Subcutaneous abdominal adipose tissue (tissue), 5 donors: ENCODE data around the gene NUP93.

Source experiments
- H3K27ac ChIP-seq: one replicate; pipeline ENCODE4 v1.7.0; 2013; ENCODE audit warnings: low read depth, mild to moderate bottlenecking, inconsistent platforms, low read length, moderate library complexity
- H3K27me3 ChIP-seq, 5 donors: one replicate each; pipeline ENCODE4 v1.7.0; 2013; ENCODE audit warnings: low read length in 5 of 5, inconsistent platforms in 1 of 5; ENCODE audit not compliant: control insufficient read depth in 5 of 5, insufficient read depth in 4 of 5
- H3K36me3 ChIP-seq, 5 donors: one replicate each; pipeline ENCODE4 v1.7.0; 2013; ENCODE audit warnings: low read length in 5 of 5; ENCODE audit not compliant: control insufficient read depth in 5 of 5, insufficient read depth in 5 of 5
- H3K4me1 ChIP-seq, 5 donors: one replicate each; pipeline ENCODE4 v1.7.0; 2013; ENCODE audit warnings: low read length in 5 of 5, mild to moderate bottlenecking in 3 of 5, moderate library complexity in 1 of 5; ENCODE audit not compliant: control insufficient read depth in 5 of 5, insufficient read depth in 5 of 5
- H3K4me3 ChIP-seq, 5 donors: one replicate each; pipeline ENCODE4 v1.7.0; 2013; ENCODE audit warnings: low read length in 5 of 5, low read depth in 1 of 5
- H3K9ac ChIP-seq, 5 donors: one replicate each; pipeline ENCODE4 v1.7.0; 2013; ENCODE audit warnings: low read length in 5 of 5, mild to moderate bottlenecking in 4 of 5, moderate library complexity in 3 of 5
- H3K9me3 ChIP-seq, 5 donors: one replicate each; pipeline ENCODE4 v1.7.0; 2013; ENCODE audit warnings: low read length in 5 of 5; ENCODE audit not compliant: control insufficient read depth in 5 of 5
- donor health status: healthy.
- donor health status: healthy.
- donor health status: healthy.
- donor health status: healthy.
- donor health status: healthy.

Gene NUP93

DNA sequence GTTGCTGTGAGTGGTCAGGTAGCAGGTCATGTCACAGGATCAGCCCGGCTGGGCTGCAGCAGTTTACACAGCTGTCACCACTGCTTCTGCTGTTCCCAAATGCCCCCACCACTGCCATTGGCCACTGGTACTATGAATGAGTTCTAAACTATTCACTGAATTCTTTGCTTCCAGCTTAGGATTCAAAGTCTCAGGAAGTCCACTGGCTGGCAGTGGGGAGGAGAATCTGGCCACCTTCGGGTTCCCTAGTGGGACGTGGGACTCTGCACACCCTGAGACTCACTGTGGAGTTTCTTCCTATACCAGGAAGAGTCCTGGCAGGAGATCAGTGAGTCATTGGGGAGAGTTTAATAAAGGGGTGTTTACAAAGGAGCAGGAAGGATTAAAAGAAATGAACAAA, 40.8 kb upstream of the NUP93 start:
- peaks cover 2 to 18% (median 9%) of the 10 kb centered on the region in 5 donors for H3K4me1 ChIP-seq
- no peak overlapping the region for H3K27ac ChIP-seq
- H3K9ac ChIP-seq = no peak overlapping the region
- peaks cover 0 to 18% (median 6%) of the 10 kb centered on the region in 5 donors for H3K9me3 ChIP-seq
- H3K27me3 ChIP-seq = no peaks in the 10 kb centered on the region
- no peak overlapping the region for H3K4me3 ChIP-seq
- no peaks in the 10 kb centered on the region for H3K36me3 ChIP-seq

DNA sequence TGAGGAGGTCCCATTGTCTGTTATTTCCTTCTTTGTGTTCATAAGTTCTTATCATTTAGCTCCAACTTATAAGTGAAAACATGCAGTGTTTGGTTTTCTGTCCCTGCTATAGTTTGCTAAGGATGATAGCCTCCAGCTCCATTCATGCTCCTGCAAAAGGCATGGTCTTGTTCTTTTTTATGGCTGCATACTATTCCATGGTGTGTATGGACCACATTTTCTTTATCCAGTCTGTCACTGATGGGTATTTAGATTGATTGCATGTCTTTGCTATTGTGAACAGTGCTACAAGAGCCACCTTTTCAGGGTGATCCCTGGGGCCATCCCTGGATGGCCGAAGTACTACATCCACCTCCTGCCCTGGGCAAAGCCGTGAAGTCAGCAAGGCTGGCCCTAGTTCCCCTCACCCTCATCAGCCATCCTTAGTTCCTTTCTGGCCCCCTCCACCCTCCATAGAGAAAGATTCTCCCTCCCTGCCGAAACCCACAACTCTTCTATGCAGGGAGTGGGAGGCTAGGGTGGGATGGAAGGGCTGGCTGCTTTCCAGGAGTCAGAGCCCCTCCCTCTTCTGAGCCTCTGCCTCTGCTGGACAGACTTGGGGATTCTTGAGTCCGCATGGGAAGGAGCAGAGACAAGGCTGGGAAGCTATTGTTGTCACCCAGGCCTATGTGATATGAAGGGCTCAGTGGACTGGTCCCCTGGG, 39.4 kb upstream of the NUP93 start:
- H3K4me3 ChIP-seq = no peak overlapping the region
- H3K36me3 ChIP-seq = no peaks in the 10 kb centered on the region
- H3K4me1 ChIP-seq = peaks cover 0 to 4% (median 0%) of the 10 kb centered on the region in 5 donors
- H3K27ac ChIP-seq = no peak overlapping the region
- H3K27me3 ChIP-seq = no peaks in the 10 kb centered on the region
- H3K9me3 ChIP-seq = peaks cover 0 to 18% (median 6%) of the 10 kb centered on the region in 5 donors
- no peak overlapping the region for H3K9ac ChIP-seq

DNA sequence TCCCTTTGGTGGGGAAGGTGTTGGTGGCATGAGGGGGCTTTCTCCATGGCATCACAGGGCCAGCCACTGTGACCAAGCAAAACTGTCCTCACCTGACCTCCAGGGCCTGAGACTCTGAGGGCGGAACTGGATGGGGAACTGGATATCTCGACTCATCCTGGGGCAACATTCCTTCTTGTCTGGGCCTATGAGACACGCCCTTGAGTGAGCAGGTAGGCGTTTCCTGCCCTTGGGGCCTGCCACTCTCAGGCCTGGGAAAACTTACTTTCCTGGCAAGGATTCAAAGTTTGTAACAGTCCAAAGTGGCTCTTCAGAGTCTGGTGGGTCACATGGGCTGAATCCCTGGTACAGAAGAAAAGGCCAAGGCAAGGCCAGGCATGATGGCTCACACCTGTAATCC, 38.0 kb upstream of the NUP93 start:
- no peaks in the 10 kb centered on the region for H3K27me3 ChIP-seq
- H3K4me1 ChIP-seq = no peaks in the 10 kb centered on the region
- no peak overlapping the region for H3K4me3 ChIP-seq
- H3K36me3 ChIP-seq = no peaks in the 10 kb centered on the region
- H3K9ac ChIP-seq = no peak overlapping the region
- peaks cover 0 to 8% (median 2%) of the 10 kb centered on the region in 5 donors for H3K9me3 ChIP-seq
- no peak overlapping the region for H3K27ac ChIP-seq

GRCh38 chr16:56695246-56695645, 34.7 kb upstream of the NUP93 start:
- Histone ChIP-seq H3K36me3 (no peaks in the 10 kb centered on the region), H3K9me3 (peaks cover 0 to 6% (median 0%) of the 10 kb centered on the region in 5 donors), H3K4me3 (no peak overlapping the region), H3K4me1 (no peaks in the 10 kb centered on the region), H3K27ac (no peak overlapping the region), H3K9ac (no peak overlapping the region), H3K27me3 (no peaks in the 10 kb centered on the region)

GRCh38 chr16:56697456-56698155, 32.3 kb upstream of the NUP93 start:
- no peak overlapping the region for H3K27ac ChIP-seq
- H3K36me3 ChIP-seq = no peaks in the 10 kb centered on the region
- peaks cover 0 to 6% (median 0%) of the 10 kb centered on the region in 5 donors for H3K9me3 ChIP-seq
- no peaks in the 10 kb centered on the region for H3K27me3 ChIP-seq
- H3K9ac ChIP-seq = no peak overlapping the region
- peaks cover 0 to 8% (median 0%) of the 10 kb centered on the region in 5 donors for H3K4me1 ChIP-seq
- H3K4me3 ChIP-seq = no peak overlapping the region

- H3K4me3 ChIP-seq = no peak overlapping the region
- H3K36me3 ChIP-seq = no peaks in the 10 kb centered on the region
- peaks cover 0 to 8% (median 0%) of the 10 kb centered on the region in 5 donors for H3K4me1 ChIP-seq
- no peak overlapping the region for H3K9ac ChIP-seq
- H3K27ac ChIP-seq = no peak overlapping the region
- peaks cover 0 to 6% (median 0%) of the 10 kb centered on the region in 5 donors for H3K9me3 ChIP-seq
- H3K27me3 ChIP-seq = no peaks in the 10 kb centered on the region
Observed at GRCh38 chr16:56700195-56700594, 29.7 kb upstream of the NUP93 start.

GRCh38 chr16:56700631-56701030, 29.3 kb upstream of the NUP93 start:
- no peak overlapping the region for H3K9ac ChIP-seq
- no peak overlapping the region for H3K27ac ChIP-seq
- H3K9me3 ChIP-seq = peaks cover 0 to 6% (median 0%) of the 10 kb centered on the region in 5 donors
- H3K27me3 ChIP-seq = no peaks in the 10 kb centered on the region
- H3K4me1 ChIP-seq = peaks cover 0 to 8% (median 0%) of the 10 kb centered on the region in 5 donors
- no peak overlapping the region for H3K4me3 ChIP-seq
- no peaks in the 10 kb centered on the region for H3K36me3 ChIP-seq

DNA sequence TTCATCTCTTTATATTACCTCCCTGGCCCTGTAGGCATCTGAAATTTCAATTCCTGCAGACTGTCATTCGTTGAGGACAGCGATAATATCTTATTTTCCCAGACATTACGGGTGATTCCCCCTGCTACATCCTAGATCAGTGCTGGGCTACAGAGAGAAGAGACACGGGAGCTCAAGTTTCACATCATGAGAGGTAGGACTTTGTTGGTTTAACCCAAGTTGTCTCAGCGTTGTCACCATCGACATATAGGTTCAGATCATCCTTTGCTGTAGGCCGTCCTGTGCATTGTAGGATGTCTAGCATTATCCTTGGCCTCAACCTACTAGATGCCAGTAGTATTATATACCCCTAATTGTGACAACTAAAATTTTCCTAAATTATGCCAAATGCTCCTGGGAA, 28.4 kb upstream of the NUP93 start:
- Histone ChIP-seq H3K9ac (no peak overlapping the region), H3K4me1 (peaks cover 0 to 8% (median 0%) of the 10 kb centered on the region in 5 donors), H3K9me3 (peaks cover 0 to 6% (median 0%) of the 10 kb centered on the region in 5 donors), H3K27ac (no peak overlapping the region), H3K36me3 (no peaks in the 10 kb centered on the region), H3K4me3 (no peak overlapping the region), H3K27me3 (no peaks in the 10 kb centered on the region)

DNA sequence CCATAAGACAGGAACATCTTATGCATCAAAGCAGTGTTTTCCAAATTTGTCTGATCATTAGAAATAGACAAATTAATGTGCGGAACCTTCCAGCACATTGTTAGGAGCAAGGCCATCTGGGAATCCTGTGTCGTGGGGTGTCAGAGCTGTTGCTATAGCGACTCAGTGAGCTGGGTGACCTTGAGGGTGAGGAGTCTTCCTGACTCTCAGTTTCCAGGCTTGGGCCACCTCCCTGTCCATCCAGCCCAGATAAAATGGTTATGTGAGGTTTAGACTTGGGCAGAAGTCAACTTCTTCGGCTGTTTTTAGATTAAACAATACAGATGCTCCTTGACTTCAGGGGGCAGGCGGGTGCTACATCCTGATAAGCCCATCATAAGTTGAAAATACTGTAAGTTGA, 27.1 kb upstream of the NUP93 start:
- no peak overlapping the region for H3K9ac ChIP-seq
- no peaks in the 10 kb centered on the region for H3K36me3 ChIP-seq
- H3K4me1 ChIP-seq = peaks cover 0 to 8% (median 0%) of the 10 kb centered on the region in 5 donors
- H3K27me3 ChIP-seq = no peaks in the 10 kb centered on the region
- no peak overlapping the region for H3K4me3 ChIP-seq
- H3K9me3 ChIP-seq = peaks cover 0 to under 1% (median 0%) of the 10 kb centered on the region in 5 donors
- H3K27ac ChIP-seq = no peak overlapping the region
